OCI-LY7 (cell line): ENCODE data around the gene SLC12A3. TPM values are rescaled to one million over a fixed set of nuclear protein-coding genes. Genes with fewer than 3 reads are reported as not detected.

Experiments used
- BruUV-seq: library from RNA; stranded (reverse); fragments of 400-500 nt; replicated peaks from 2 replicates; lab custom pipeline; 2021; lab: Mats Ljungman, UMichigan
- CTCF ChIA-PET: fragments of 300-600 bp; sonication (Branson Sonifier 250); formaldehyde crosslinking; loops from one replicate; lab custom pipeline; 2022; ENCODE audit warnings: antibody characterized with exemption; ENCODE audit not compliant: unreplicated experiment; lab: Charles Lee
- POLR2A ChIA-PET: fragments of 300-600 bp; sonication (Branson Sonifier 250); formaldehyde crosslinking; loops from one replicate; lab custom pipeline; 2022; ENCODE audit warnings: antibody characterized with exemption; lab: Charles Lee
- DNase-seq: peaks from one replicate; pipeline ENCODE4 v3.0.0-alpha.2; 2015; ENCODE audit warnings: low spot score
- H2AFZ ChIP-seq: fragments of 200-600 bp; sonication (generic), shearing (Covaris generic); 2 replicates; pipeline ENCODE4 v1.6.1; 2014; ENCODE audit warnings: mild to moderate bottlenecking, antibody characterized with exemption, low read length, moderate library complexity
- H3K27ac ChIP-seq: fragments of 200-600 bp; sonication (generic); 2 replicates; pipeline ENCODE4 v1.5.1; 2014; ENCODE audit warnings: mixed run types, low read depth, mild to moderate bottlenecking, moderate library complexity, low read length, inconsistent platforms; ENCODE audit not compliant: poor library complexity, severe bottlenecking
- H3K36me3 ChIP-seq: fragments of 200-600 bp; sonication (generic); 2 replicates; pipeline ENCODE4 v1.6.1; 2014; ENCODE audit warnings: mild to moderate bottlenecking, antibody characterized with exemption, low read length, moderate library complexity, mixed read lengths; ENCODE audit not compliant: insufficient read depth
- H3K4me1 ChIP-seq: fragments of 200-600 bp; sonication (generic); 2 replicates; pipeline ENCODE4 v1.5.1; 2014; ENCODE audit warnings: mild to moderate bottlenecking, low read length; ENCODE audit not compliant: insufficient read depth, poor library complexity, severe bottlenecking
- H3K4me2 ChIP-seq: fragments of 200-600 bp; sonication (generic); 2 replicates; pipeline ENCODE4 v1.6.1; 2014; ENCODE audit warnings: mild to moderate bottlenecking, low read length
- H3K4me3 ChIP-seq: fragments of 200-600 bp; sonication (generic); 2 replicates; pipeline ENCODE4 v1.5.1; 2014; ENCODE audit warnings: mild to moderate bottlenecking, low read depth, low read length; ENCODE audit not compliant: poor library complexity, severe bottlenecking
- H3K79me2 ChIP-seq: fragments of 200-600 bp; sonication (generic); 2 replicates; pipeline ENCODE4 v1.6.1; 2016; ENCODE audit warnings: low read depth, mild to moderate bottlenecking, low read length, moderate library complexity, mixed read lengths; ENCODE audit not compliant: insufficient read depth
- H3K9me2 ChIP-seq: fragments of 200-600 bp; sonication (generic); 2 replicates; pipeline ENCODE4 v1.6.1; 2016; ENCODE audit warnings: mild to moderate bottlenecking, low read length, mixed read lengths; ENCODE audit not compliant: insufficient read depth
- H3K9me3 ChIP-seq: fragments of 200-600 bp; sonication (generic); 2 replicates; pipeline ENCODE4 v1.6.1; 2014; ENCODE audit warnings: mild to moderate bottlenecking, mixed run types, low read length, mixed read lengths
- H4K20me1 ChIP-seq: fragments of 200-600 bp; sonication (generic); 2 replicates; pipeline ENCODE4 v1.6.1; 2014; ENCODE audit warnings: mild to moderate bottlenecking, antibody characterized with exemption, low read length, moderate library complexity, mixed read lengths; ENCODE audit not compliant: insufficient read depth
- EZH2phosphoT487 ChIP-seq: fragments of 200-600 bp; sonication (generic); IDR thresholded peaks from 2 replicates; pipeline ENCODE4 v1.6.1; 2018; ENCODE audit warnings: low read depth, borderline replicate concordance, mild to moderate bottlenecking, mixed run types, antibody characterized with exemption, low read length, moderate library complexity, mixed read lengths
- intact Hi-C: fragments of 100-400 bp; cut with micrococcal nuclease; formaldehyde crosslinking; loops from one replicate; pipeline ENCODE4 v1.10.0; 2022; ENCODE audit not compliant: unreplicated experiment
- total RNA-seq, 2 experiments: library from RNA; depleted of rRNA in 1 of 2; stranded (reverse); fragments of >200 nt in 1 of 2; shearing (Covaris generic) in 1 of 2; gene quantifications; 2 replicates each; pipeline ENCODE4 v1.2.3, GENCODE V29; 2014 to 2022
- TF ChIP-seq, protein P1 (sequence below): fragments of 200-600 bp; sonication (generic); conservative IDR thresholded peaks from 2 replicates; pipeline ENCODE4 v1.5.1; 2014; ENCODE audit warnings: mild to moderate bottlenecking, antibody characterized with exemption, low read length, moderate library complexity, mixed read lengths

The SLC12A3 gene
- total RNA-seq, 2 experiments from 2014 or later: 0.25 to 0.88 TPM

DNA sequence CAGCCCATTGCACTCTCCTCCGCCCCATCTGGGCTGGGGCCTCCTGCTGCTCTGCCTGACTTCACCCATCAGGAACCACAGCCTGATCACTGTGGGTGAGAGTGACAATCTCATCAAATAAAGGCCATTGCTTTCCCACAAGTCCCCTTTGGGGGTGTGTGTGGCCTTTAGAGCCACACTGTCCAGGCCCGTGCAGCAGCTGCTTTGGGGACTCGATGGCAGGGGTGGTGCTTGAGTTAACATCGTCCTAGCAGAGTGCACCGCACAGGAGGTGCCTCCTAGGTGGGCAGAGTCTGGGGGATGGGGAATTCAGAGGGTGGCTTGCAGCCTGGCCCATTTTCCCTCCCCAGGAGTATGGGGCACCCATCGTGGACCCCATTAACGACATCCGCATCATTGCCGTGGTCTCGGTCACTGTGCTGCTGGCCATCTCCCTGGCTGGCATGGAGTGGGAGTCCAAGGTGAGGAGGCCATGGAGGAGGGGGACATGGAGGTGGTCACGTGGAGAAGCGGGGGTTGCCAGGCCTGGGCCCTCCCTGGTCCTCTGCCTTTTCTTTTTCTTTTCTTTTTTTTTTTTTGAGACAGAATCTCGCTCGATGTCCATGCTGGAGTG lies 5.4 kb downstream of the SLC12A3 start:
- H3K79me2 ChIP-seq: no peaks in the 10 kb centered on the region
- no peaks in the 10 kb centered on the region for H4K20me1 ChIP-seq
- ChIA-PET POLR2A (no interaction called here), CTCF (no interaction called here)
- peak overlapping the region; percentile 70; the same call in 1 of the 2 replicates for H2AFZ ChIP-seq
- H3K9me3 ChIP-seq: no peaks in the 10 kb centered on the region
- H3K36me3 ChIP-seq: no peaks in the 10 kb centered on the region
- H3K4me1 ChIP-seq: peaks cover 37% of the 10 kb centered on the region
- DNase-seq: no peak
- BruUV-seq: no TSS peak
- H3K4me3 ChIP-seq: no peak overlapping the region
- TF ChIP-seq, protein P1, sequence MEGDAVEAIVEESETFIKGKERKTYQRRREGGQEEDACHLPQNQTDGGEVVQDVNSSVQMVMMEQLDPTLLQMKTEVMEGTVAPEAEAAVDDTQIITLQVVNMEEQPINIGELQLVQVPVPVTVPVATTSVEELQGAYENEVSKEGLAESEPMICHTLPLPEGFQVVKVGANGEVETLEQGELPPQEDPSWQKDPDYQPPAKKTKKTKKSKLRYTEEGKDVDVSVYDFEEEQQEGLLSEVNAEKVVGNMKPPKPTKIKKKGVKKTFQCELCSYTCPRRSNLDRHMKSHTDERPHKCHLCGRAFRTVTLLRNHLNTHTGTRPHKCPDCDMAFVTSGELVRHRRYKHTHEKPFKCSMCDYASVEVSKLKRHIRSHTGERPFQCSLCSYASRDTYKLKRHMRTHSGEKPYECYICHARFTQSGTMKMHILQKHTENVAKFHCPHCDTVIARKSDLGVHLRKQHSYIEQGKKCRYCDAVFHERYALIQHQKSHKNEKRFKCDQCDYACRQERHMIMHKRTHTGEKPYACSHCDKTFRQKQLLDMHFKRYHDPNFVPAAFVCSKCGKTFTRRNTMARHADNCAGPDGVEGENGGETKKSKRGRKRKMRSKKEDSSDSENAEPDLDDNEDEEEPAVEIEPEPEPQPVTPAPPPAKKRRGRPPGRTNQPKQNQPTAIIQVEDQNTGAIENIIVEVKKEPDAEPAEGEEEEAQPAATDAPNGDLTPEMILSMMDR: no peak
- TF ChIP-seq EZH2phosphoT487: no peak
- intact Hi-C loops: no loop called here
- peak overlapping the region; percentile 33 for H3K4me2 ChIP-seq
- no peak overlapping the region for H3K27ac ChIP-seq
- H3K9me2 ChIP-seq: no peaks in the 10 kb centered on the region

DNA sequence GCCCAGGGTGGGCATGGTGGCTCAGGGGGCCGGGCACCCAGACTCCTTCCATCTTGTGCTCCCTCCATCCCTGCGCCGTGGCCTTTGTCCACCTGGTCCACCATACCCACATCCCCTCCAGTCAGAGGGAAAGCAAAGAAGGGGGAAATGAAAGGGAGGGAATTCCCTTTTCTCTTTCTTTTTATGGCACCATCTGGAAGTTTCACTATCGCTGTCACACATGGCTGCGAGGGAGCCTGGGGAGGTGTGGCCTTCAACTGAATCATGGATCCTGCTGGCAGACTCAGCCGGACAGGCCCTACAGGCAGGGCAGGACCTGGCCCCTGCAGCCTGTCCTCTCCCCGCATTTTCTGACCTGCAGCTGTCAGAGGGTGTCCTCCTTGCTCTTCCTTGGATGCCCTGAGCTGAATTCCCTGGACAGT lies 6.2 kb downstream of the SLC12A3 start:
- no TSS peak for BruUV-seq
- TF ChIP-seq, protein P1: no peak
- no peak for TF ChIP-seq EZH2phosphoT487
- H4K20me1 ChIP-seq: no peaks in the 10 kb centered on the region
- intact Hi-C loops: no loop called here
- no peak for DNase-seq
- peaks cover 45% of the 10 kb centered on the region for H3K4me1 ChIP-seq
- H2AFZ ChIP-seq: no peak overlapping the region
- H3K4me2 ChIP-seq: no peak overlapping the region
- ChIA-PET CTCF (no interaction called here), POLR2A (no interaction called here)
- no peaks in the 10 kb centered on the region for H3K79me2 ChIP-seq
- H3K27ac ChIP-seq: no peak overlapping the region
- no peaks in the 10 kb centered on the region for H3K9me3 ChIP-seq
- no peaks in the 10 kb centered on the region for H3K36me3 ChIP-seq
- H3K4me3 ChIP-seq: no peak overlapping the region
- H3K9me2 ChIP-seq: no peaks in the 10 kb centered on the region

- Histone ChIP-seq H3K9me3 (no peaks in the 10 kb centered on the region), H3K79me2 (no peaks in the 10 kb centered on the region), H3K36me3 (no peaks in the 10 kb centered on the region), H3K4me1 (peaks cover 39% of the 10 kb centered on the region), H3K27ac (no peak overlapping the region), H2AFZ (no peak overlapping the region), H3K4me2 (no peak overlapping the region), H3K9me2 (no peaks in the 10 kb centered on the region), H4K20me1 (no peaks in the 10 kb centered on the region), H3K4me3 (no peak overlapping the region)
- ChIA-PET POLR2A (interaction anchor here (0.6 kb wide), 1 partner anchor 57 kb away, joined by 3 read pairs; no protein-coding TSS in a partner anchor), CTCF (no interaction called here)
- no TSS peak for BruUV-seq
- intact Hi-C loops: no loop called here
- TF ChIP-seq, protein P1: no peak
- no peak for TF ChIP-seq EZH2phosphoT487
- no peak for DNase-seq
Observed at GRCh38 chr16:56872863-56873391, 7.9 kb downstream of the SLC12A3 start.
